GM12873 (cell line): Measurements from ENCODE around the gene BRCC3.

Experiments used
- TF ChIP-seq, protein P1 (sequence below): IDR thresholded peaks from 2 replicates; pipeline ENCODE4 v1.5.1; 2012; ENCODE audit warnings: low read depth, mild to moderate bottlenecking, moderate library complexity, low read length, control low read depth; ENCODE audit not compliant: insufficient read depth; ENCODE audit errors: missing control alignments

BRCC3 gene

DNA sequence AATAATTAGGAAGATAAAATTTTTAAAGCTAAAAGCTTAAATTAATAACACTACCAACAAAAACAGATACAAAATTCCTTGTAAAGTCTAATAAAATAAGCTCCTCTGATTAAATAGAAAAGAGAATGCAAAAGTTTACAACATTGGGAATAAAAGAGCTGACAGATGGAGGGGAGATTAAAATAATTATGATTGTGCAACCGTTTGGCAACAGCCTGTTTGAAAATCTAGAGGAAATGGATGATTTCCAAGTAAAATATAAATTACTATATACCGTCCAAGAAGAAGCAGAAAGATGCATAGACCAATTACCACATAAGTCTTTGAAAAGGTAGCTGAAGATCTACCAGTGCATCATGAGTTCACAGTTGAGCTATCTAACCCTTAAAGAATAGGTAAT, 98.6 kb downstream of the BRCC3 start:
- TF ChIP-seq, protein P1, sequence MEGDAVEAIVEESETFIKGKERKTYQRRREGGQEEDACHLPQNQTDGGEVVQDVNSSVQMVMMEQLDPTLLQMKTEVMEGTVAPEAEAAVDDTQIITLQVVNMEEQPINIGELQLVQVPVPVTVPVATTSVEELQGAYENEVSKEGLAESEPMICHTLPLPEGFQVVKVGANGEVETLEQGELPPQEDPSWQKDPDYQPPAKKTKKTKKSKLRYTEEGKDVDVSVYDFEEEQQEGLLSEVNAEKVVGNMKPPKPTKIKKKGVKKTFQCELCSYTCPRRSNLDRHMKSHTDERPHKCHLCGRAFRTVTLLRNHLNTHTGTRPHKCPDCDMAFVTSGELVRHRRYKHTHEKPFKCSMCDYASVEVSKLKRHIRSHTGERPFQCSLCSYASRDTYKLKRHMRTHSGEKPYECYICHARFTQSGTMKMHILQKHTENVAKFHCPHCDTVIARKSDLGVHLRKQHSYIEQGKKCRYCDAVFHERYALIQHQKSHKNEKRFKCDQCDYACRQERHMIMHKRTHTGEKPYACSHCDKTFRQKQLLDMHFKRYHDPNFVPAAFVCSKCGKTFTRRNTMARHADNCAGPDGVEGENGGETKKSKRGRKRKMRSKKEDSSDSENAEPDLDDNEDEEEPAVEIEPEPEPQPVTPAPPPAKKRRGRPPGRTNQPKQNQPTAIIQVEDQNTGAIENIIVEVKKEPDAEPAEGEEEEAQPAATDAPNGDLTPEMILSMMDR: no peak
